Caco-2 (cell line): Measurements from ENCODE around the gene WDR4. TPM values are rescaled to one million over a fixed set of nuclear protein-coding genes. Genes with fewer than 3 reads are reported as not detected.

Experiments used
- BruUV-seq: library from RNA; stranded (reverse); fragments of 400-500 nt; replicated peaks from 2 replicates; lab custom pipeline; 2021; lab: Mats Ljungman, UMichigan
- CTCF ChIA-PET: fragments of 300-600 bp; sonication (Branson Sonifier 250); formaldehyde crosslinking; loops from one replicate; lab custom pipeline; 2022; ENCODE audit warnings: antibody characterized with exemption; lab: Charles Lee
- POLR2A ChIA-PET: fragments of 300-600 bp; sonication (Branson Sonifier 250); formaldehyde crosslinking; loops from one replicate; lab custom pipeline; 2022; ENCODE audit warnings: antibody characterized with exemption; lab: Charles Lee
- DNase-seq, 2 experiments: peaks; one replicate each; pipeline versions ENCODE4 v3.0.0 to v3.0.0-alpha.2; 2020 to 2022
- H3K27me3 ChIP-seq: replicated peaks from 2 replicates; pipeline ENCODE4 v1.6.0; 2011; ENCODE audit warnings: low read length; ENCODE audit not compliant: control insufficient read depth, insufficient read depth
- H3K36me3 ChIP-seq: 2 replicates; pipeline ENCODE4 v1.5.1; 2011; ENCODE audit warnings: low read length; ENCODE audit not compliant: control insufficient read depth, insufficient read depth
- H3K4me1 ChIP-seq: fragments of 250-450 bp; sonication (Bioruptor Pico); 2 replicates; pipeline ENCODE4 v1.5.1; 2020; ENCODE audit warnings: mild to moderate bottlenecking
- H3K4me3 ChIP-seq: 2 replicates; pipeline ENCODE4 v1.5.1; 2011; ENCODE audit warnings: low read depth, mild to moderate bottlenecking, control low read depth, low read length
- H3K9me3 ChIP-seq: fragments of 250-450 bp; sonication (Bioruptor Pico); 2 replicates; pipeline ENCODE4 v1.5.1; 2020; ENCODE audit warnings: mild to moderate bottlenecking, moderate library complexity
- H3K27ac Mint-ChIP-seq: one replicate; pipeline ENCODE4 v1.8.0; 2022; ENCODE audit warnings: mixed read lengths; ENCODE audit not compliant: unreplicated experiment
- H3K27me3 Mint-ChIP-seq: one replicate; pipeline ENCODE4 v1.8.0; 2022; ENCODE audit warnings: mixed read lengths; ENCODE audit not compliant: insufficient read depth, unreplicated experiment
- H3K36me3 Mint-ChIP-seq: one replicate; pipeline ENCODE4 v1.8.0; 2022; ENCODE audit warnings: mild to moderate bottlenecking, mixed read lengths; ENCODE audit not compliant: insufficient read depth, unreplicated experiment
- H3K4me1 Mint-ChIP-seq: one replicate; pipeline ENCODE4 v1.8.0; 2022; ENCODE audit warnings: low read depth, mixed read lengths; ENCODE audit not compliant: unreplicated experiment
- H3K4me3 Mint-ChIP-seq: one replicate; pipeline ENCODE4 v1.8.0; 2022; ENCODE audit warnings: mild to moderate bottlenecking, moderate library complexity, mixed read lengths; ENCODE audit not compliant: unreplicated experiment
- H3K9me3 Mint-ChIP-seq: one replicate; pipeline ENCODE4 v1.8.0; 2022; ENCODE audit warnings: mixed read lengths; ENCODE audit not compliant: unreplicated experiment
- intact Hi-C: fragments of 100-400 bp; cut with micrococcal nuclease; formaldehyde crosslinking; loops from one replicate; pipeline ENCODE4 v1.10.0; 2022; ENCODE audit not compliant: unreplicated experiment
- total RNA-seq: library from RNA; stranded (reverse); gene quantifications from 2 replicates; pipeline ENCODE4 v1.2.3, GENCODE V29; 2022
- TF ChIP-seq, protein P1 (sequence below), 2 experiments: fragments of 200-600 bp in 1 of 2; IDR thresholded peaks; 1 replicate in 1 of 2; 2 replicates in 1 of 2; pipeline versions ENCODE4 v1.5.1 to v1.8.0; 2011 to 2022; ENCODE audit warnings: antibody characterized with exemption in 1 of 2, control low read depth in 1 of 2, inconsistent platforms in 1 of 2, low read depth in 1 of 2, low read length in 1 of 2, mild to moderate bottlenecking in 1 of 2, moderate library complexity in 1 of 2; ENCODE audit not compliant: insufficient read depth in 1 of 2, severe bottlenecking in 1 of 2, unreplicated experiment in 1 of 2

Gene WDR4
- total RNA-seq, 1 experiment from 2014 or later: 35.0 TPM

DNA sequence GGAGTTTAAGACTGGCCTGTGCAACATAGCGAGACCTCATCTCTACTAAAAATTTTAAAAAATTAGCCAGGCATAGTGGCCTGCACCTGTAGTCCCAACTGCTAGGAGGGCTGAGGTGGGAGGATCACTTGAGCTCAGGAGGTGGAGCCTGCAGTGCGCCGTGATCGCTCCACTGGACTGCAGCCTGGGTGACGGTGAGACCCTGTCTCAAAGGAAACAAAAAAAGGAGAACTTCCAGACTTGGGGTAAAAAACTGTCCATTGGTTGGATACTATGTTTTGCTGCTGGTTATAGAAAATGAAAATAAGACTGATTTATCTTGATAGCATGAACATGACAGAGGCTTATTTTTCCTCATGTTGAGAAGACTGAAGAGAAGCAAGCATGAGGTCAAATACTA lies 79.4 kb downstream of the WDR4 start:
- DNase-seq: no peak

DNA sequence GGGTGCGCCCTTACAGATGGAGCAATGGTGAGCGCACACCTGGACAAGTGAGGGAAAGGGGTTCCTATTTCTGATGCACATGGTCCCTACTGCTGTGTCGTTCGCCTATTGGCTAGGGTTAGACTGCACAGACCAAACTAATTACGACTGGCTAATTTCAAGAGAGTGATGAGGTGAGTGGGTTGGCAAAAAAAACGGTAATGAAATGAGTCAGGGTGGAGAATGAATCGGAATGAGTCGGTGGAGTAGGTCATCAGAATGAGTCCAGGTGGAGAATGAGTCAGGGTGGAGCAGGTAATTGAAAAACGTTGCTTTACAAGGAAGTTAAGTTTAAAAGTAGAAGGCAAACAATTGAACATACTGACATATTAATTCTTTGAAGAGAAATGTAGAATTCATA lies 79.8 kb downstream of the WDR4 start:
- peaks cover 8% of the 10 kb centered on the region for H3K4me1 Mint-ChIP-seq
- no TSS peak for BruUV-seq
- no peaks in the 10 kb centered on the region for H3K9me3 ChIP-seq
- H3K4me3 Mint-ChIP-seq: no peak overlapping the region
- intact Hi-C loops: no loop called here
- ChIA-PET CTCF (no interaction called here), POLR2A (no interaction called here)
- H3K27me3 Mint-ChIP-seq: no peaks in the 10 kb centered on the region
- TF ChIP-seq, protein P1, sequence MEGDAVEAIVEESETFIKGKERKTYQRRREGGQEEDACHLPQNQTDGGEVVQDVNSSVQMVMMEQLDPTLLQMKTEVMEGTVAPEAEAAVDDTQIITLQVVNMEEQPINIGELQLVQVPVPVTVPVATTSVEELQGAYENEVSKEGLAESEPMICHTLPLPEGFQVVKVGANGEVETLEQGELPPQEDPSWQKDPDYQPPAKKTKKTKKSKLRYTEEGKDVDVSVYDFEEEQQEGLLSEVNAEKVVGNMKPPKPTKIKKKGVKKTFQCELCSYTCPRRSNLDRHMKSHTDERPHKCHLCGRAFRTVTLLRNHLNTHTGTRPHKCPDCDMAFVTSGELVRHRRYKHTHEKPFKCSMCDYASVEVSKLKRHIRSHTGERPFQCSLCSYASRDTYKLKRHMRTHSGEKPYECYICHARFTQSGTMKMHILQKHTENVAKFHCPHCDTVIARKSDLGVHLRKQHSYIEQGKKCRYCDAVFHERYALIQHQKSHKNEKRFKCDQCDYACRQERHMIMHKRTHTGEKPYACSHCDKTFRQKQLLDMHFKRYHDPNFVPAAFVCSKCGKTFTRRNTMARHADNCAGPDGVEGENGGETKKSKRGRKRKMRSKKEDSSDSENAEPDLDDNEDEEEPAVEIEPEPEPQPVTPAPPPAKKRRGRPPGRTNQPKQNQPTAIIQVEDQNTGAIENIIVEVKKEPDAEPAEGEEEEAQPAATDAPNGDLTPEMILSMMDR (IDR thresholded peaks at IDR 0.05; ENCODE audit: insufficient read depth in 1 of 2, low read depth in 1 of 2, low read length in 1 of 2, severe bottlenecking in 1 of 2, unreplicated experiment in 1 of 2): no peak
- H3K9me3 Mint-ChIP-seq: no peaks in the 10 kb centered on the region
- no peak overlapping the region for H3K27ac Mint-ChIP-seq
- H3K4me3 ChIP-seq: no peak overlapping the region
- peaks cover 16% of the 10 kb centered on the region for H3K4me1 ChIP-seq
- H3K36me3 Mint-ChIP-seq: no peaks in the 10 kb centered on the region
- H3K36me3 ChIP-seq: no peaks in the 10 kb centered on the region
- H3K27me3 ChIP-seq: no peaks in the 10 kb centered on the region
- DNase-seq: no peak

More for the DNA sequence above, 79.4 kb downstream of the WDR4 start:
- TF ChIP-seq, protein P1 (IDR thresholded peaks at IDR 0.05; ENCODE audit: insufficient read depth in 1 of 2, low read depth in 1 of 2, low read length in 1 of 2, severe bottlenecking in 1 of 2, unreplicated experiment in 1 of 2): no peak
- Mint-ChIP-seq H3K27ac (no peak overlapping the region), H3K9me3 (peaks cover 2% of the 10 kb centered on the region), H3K4me3 (no peak overlapping the region), H3K4me1 (peaks cover 13% of the 10 kb centered on the region), H3K27me3 (no peaks in the 10 kb centered on the region), H3K36me3 (no peaks in the 10 kb centered on the region)
- ChIA-PET POLR2A (no interaction called here), CTCF (no interaction called here)
- Histone ChIP-seq H3K4me3 (no peak overlapping the region), H3K27me3 (no peaks in the 10 kb centered on the region), H3K36me3 (no peaks in the 10 kb centered on the region), H3K4me1 (peaks cover 16% of the 10 kb centered on the region), H3K9me3 (no peaks in the 10 kb centered on the region)
- intact Hi-C loops: no loop called here
- BruUV-seq: no TSS peak

Other genes with a start within 250 kb of the WDR4 start
- gene PDE9A, start 225.9 kb downstream of the WDR4 start, total RNA-seq: 9.7 and 10.5 TPM in 2 replicates
- 32.5 and 33.8 TPM in 2 replicates for gene NDUFV3, start 13.8 kb upstream of the WDR4 start, total RNA-seq
- 37.9 and 47.7 TPM in 2 replicates for gene ERVH48-1, start 46.1 kb upstream of the WDR4 start, total RNA-seq
- gene PKNOX1, start 95.0 kb upstream of the WDR4 start, total RNA-seq: 10.7 TPM in 2 replicates
- 194 and 202 TPM in 2 replicates for gene CBS, start 196.3 kb upstream of the WDR4 start, total RNA-seq
- 58.6 and 64.8 TPM in 2 replicates for gene U2AF1, start 228.0 kb upstream of the WDR4 start, total RNA-seq